Measurements from ENCODE around the gene ABCC4.

The ABCC4 gene

DNA sequence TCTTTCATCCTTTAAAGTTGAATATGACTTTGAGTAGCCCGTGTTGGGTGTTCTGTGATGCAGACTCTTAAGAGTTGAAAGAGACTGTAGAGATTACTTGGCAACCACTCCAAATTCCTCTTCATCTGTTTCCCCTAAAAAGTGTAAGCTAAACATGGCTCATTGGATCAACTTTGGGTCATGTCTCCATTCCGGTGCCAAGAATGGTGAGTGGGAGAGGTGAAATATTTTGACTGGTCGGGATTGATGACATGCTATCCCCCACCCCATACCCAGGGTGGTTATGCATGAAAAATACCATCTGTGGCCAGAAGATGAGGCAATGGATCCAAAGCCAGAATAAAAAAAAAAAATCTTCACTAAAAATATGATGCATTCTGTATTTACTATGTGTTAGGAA, 307.6 kb downstream of the ABCC4 start:
- no peak for DNase-seq
- no peak overlapping the region for H3K27ac ChIP-seq (ENCODE audit: insufficient read depth in 1 of 2, low read depth in 1 of 2, low read length in 2 of 2, poor library complexity in 1 of 2, severe bottlenecking in 2 of 2)
- no CpG with 5 or more reads among the region's 3 CpGs for WGBS (ENCODE audit: insufficient coverage)
- H3K27me3 ChIP-seq (replicated peaks in 2 of 5; ENCODE audit: control insufficient read depth in 4 of 5, insufficient read depth in 5 of 5, low read length in 4 of 5), result peaks cover 0 to 2% (median 0%) of the 10 kb centered on the region in 5 experiments
- H3K9me3 ChIP-seq (ENCODE audit: control extremely low read depth in 1 of 5, control insufficient read depth in 4 of 5, insufficient read depth in 2 of 5, low read depth in 1 of 5, low read length in 4 of 5), result no peaks in the 10 kb centered on the region
- H3K4me1 ChIP-seq (ENCODE audit: control extremely low read depth in 1 of 4, control insufficient read depth in 4 of 4, insufficient read depth in 4 of 4, low read length in 3 of 4), result no peaks in the 10 kb centered on the region
- H3K4me3 ChIP-seq (ENCODE audit: control insufficient read depth in 1 of 7, extremely low read depth in 1 of 7, insufficient read depth in 4 of 7, low read depth in 2 of 7, low read length in 6 of 7), result no peak overlapping the region
- POLR2A ChIA-PET, result interaction anchor here (0.6 kb wide), 1 partner anchor 1129 kb away, joined by 3 read pairs; no protein-coding TSS in a partner anchor
- CTCF ChIA-PET, result no interaction called here
- H3K36me3 ChIP-seq (ENCODE audit: control insufficient read depth in 4 of 4, insufficient read depth in 4 of 4, low read length in 3 of 4), result no peaks in the 10 kb centered on the region

DNA sequence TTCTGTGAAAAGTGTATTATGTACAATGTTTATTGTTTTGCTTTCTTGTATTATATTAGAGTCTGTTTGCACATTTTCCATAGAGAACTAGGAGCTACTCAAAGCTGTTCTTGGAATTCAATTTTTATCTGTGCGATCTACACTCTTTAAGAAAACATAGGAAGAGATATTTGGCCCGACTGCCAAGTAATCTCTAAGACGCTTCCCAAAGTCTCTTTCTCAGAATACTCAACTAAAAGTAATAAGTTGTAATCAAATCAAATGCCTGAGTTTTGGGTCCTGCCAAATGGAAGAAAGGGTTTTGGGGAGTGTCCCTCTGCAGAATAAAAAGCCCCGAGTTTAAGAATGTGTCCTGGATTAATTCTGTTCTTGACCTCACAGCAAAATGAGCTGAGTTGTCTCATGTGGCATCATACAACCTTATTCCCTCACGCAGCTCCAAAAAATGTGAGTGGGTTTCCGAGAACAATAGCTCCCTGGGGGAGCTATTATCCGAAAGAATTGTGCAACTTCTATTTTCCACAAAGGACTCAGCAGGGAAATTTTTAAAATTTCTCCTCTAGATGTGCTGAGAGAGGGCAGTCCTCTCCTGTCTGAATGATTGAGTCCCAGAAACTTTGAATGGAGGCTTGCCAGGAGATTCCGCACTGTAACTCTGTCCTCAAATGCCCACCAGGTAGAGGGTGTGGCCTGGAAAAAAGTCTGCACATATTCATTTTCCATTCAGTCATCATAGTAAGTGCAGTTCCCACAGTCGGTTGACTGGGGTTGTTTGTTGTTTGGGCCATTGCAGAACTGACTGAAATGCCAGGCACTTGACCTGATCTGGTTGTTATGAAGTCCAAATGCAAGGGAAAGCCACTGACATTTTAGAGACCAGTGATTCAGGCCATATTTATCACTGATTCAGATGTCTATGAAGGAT, 309.0 kb downstream of the ABCC4 start:
- WGBS (ENCODE audit: insufficient coverage), result 100% methylated on average over 5 of the region's 9 CpGs
- H3K9me3 ChIP-seq (ENCODE audit: control extremely low read depth in 1 of 5, control insufficient read depth in 4 of 5, insufficient read depth in 2 of 5, low read depth in 1 of 5, low read length in 4 of 5), result no peaks in the 10 kb centered on the region
- H3K4me3 ChIP-seq (ENCODE audit: control insufficient read depth in 1 of 7, extremely low read depth in 1 of 7, insufficient read depth in 4 of 7, low read depth in 2 of 7, low read length in 6 of 7), result no peak overlapping the region
- H3K4me1 ChIP-seq (ENCODE audit: control extremely low read depth in 1 of 4, control insufficient read depth in 4 of 4, insufficient read depth in 4 of 4, low read length in 3 of 4), result no peaks in the 10 kb centered on the region
- POLR2A ChIA-PET, result no interaction called here
- DNase-seq, result no peak
- H3K27ac ChIP-seq (ENCODE audit: insufficient read depth in 1 of 2, low read depth in 1 of 2, low read length in 2 of 2, poor library complexity in 1 of 2, severe bottlenecking in 2 of 2), result no peak overlapping the region
- no peaks in the 10 kb centered on the region for H3K36me3 ChIP-seq (ENCODE audit: control insufficient read depth in 4 of 4, insufficient read depth in 4 of 4, low read length in 3 of 4)
- CTCF ChIA-PET, result no interaction called here
- H3K27me3 ChIP-seq (replicated peaks in 2 of 5; ENCODE audit: control insufficient read depth in 4 of 5, insufficient read depth in 5 of 5, low read length in 4 of 5), result peaks cover 0 to 2% (median 0%) of the 10 kb centered on the region in 5 experiments

DNA sequence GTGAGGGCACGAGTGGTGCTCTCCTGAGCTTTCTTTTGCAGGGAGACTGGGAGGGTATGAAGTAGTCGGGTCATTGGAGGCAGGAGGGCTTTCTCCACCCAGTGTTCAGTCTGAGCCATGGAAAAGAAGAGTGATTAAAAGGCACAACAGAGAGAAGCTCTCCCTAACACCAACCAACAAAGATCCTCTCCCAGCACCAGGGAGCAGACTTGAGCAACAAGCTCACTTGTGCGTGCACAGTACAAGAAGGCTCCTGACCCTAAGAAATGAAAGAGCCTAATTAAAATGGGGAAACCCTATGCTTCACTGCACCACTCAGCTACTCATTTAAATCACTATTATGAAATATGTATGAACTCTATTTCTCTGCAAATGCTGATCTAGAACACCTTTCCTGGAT, 312.6 kb downstream of the ABCC4 start:
- H3K27ac ChIP-seq (ENCODE audit: insufficient read depth in 1 of 2, low read depth in 1 of 2, low read length in 2 of 2, poor library complexity in 1 of 2, severe bottlenecking in 2 of 2), result no peak overlapping the region
- peak in 2 of 3 donors; percentile 28 to 31 for DNase-seq
- peaks cover 0 to 2% (median 0%) of the 10 kb centered on the region in 5 experiments for H3K27me3 ChIP-seq (replicated peaks in 2 of 5; ENCODE audit: control insufficient read depth in 4 of 5, insufficient read depth in 5 of 5, low read length in 4 of 5)
- ChIA-PET CTCF (interaction anchor here (0.7 to 2.5 kb wide), 7 partner anchors 12 to 167 kb away, joined by 3 to 9 read pairs (median 3); no protein-coding TSS in a partner anchor), POLR2A (no interaction called here)
- WGBS (ENCODE audit: insufficient coverage), result 100% methylated on average over 2 of the region's 3 CpGs
- H3K36me3 ChIP-seq (ENCODE audit: control insufficient read depth in 4 of 4, insufficient read depth in 4 of 4, low read length in 3 of 4), result no peaks in the 10 kb centered on the region
- H3K9me3 ChIP-seq (ENCODE audit: control extremely low read depth in 1 of 5, control insufficient read depth in 4 of 5, insufficient read depth in 2 of 5, low read depth in 1 of 5, low read length in 4 of 5), result no peaks in the 10 kb centered on the region
- H3K4me1 ChIP-seq (ENCODE audit: control extremely low read depth in 1 of 4, control insufficient read depth in 4 of 4, insufficient read depth in 4 of 4, low read length in 3 of 4), result no peaks in the 10 kb centered on the region
- no peak overlapping the region for H3K4me3 ChIP-seq (ENCODE audit: control insufficient read depth in 1 of 7, extremely low read depth in 1 of 7, insufficient read depth in 4 of 7, low read depth in 2 of 7, low read length in 6 of 7)

DNA sequence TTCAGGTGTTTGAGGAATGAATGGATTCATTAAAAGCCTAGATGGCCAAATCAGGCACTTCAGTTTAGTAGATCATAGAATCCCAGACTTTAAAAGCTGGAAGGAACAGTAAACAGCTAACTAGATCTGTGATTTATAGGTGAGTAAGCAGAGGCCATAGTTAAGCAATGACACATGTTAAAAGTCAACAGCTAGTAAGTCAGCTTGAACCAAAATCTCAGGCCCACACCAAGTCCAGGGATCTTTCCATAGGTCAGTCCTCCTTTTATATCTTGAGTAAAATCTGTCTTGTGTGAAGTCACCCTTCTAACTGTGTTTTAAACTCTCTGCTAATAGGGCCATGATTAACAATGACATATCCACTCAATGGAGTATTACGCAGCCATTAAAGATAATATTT, 313.4 kb downstream of the ABCC4 start:
- Histone ChIP-seq H3K4me1 (ENCODE audit: control extremely low read depth in 1 of 4, control insufficient read depth in 4 of 4, insufficient read depth in 4 of 4, low read length in 3 of 4) (no peaks in the 10 kb centered on the region), H3K27me3 (replicated peaks in 2 of 5; ENCODE audit: control insufficient read depth in 4 of 5, insufficient read depth in 5 of 5, low read length in 4 of 5) (peaks cover 0 to 2% (median 0%) of the 10 kb centered on the region in 5 experiments), H3K9me3 (ENCODE audit: control extremely low read depth in 1 of 5, control insufficient read depth in 4 of 5, insufficient read depth in 2 of 5, low read depth in 1 of 5, low read length in 4 of 5) (no peaks in the 10 kb centered on the region), H3K27ac (ENCODE audit: insufficient read depth in 1 of 2, low read depth in 1 of 2, low read length in 2 of 2, poor library complexity in 1 of 2, severe bottlenecking in 2 of 2) (no peak overlapping the region), H3K4me3 (ENCODE audit: control insufficient read depth in 1 of 7, extremely low read depth in 1 of 7, insufficient read depth in 4 of 7, low read depth in 2 of 7, low read length in 6 of 7) (no peak overlapping the region), H3K36me3 (ENCODE audit: control insufficient read depth in 4 of 4, insufficient read depth in 4 of 4, low read length in 3 of 4) (no peaks in the 10 kb centered on the region)
- no CpG with 5 or more reads among the region's 1 CpG for WGBS (ENCODE audit: insufficient coverage)
- POLR2A ChIA-PET, result no interaction called here
- CTCF ChIA-PET, result interaction anchor here (0.7 to 2.5 kb wide), 6 partner anchors 13 to 168 kb away, joined by 3 to 9 read pairs (median 3); no protein-coding TSS in a partner anchor
- no peak for DNase-seq

DNA sequence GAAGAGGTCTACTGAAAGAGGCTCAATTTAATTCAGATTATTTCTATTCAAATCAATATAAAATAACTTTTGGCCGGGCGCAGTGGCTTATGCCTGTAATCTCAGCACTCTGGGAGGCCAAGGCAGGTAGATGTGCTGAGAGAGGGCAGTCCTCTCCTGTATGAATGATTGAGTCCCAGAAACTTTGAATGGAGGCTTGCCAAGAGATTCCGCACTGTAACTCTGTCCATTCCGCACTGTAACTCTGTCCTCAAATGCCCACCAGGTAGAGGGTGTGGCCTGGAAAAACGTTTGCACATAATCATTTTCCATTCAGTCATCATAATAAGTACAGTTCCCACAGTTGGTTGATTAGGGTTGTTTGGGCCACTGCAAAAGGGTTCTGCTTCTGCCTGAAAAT, 314.2 kb downstream of the ABCC4 start:
- ChIA-PET CTCF (interaction anchor here (0.6 to 1.5 kb wide), 2 partner anchors 78 to 127 kb away, joined by 3 read pairs; no protein-coding TSS in a partner anchor), POLR2A (no interaction called here)
- no peak overlapping the region for H3K27ac ChIP-seq (ENCODE audit: insufficient read depth in 1 of 2, low read depth in 1 of 2, low read length in 2 of 2, poor library complexity in 1 of 2, severe bottlenecking in 2 of 2)
- no peaks in the 10 kb centered on the region for H3K36me3 ChIP-seq (ENCODE audit: control insufficient read depth in 4 of 4, insufficient read depth in 4 of 4, low read length in 3 of 4)
- no peaks in the 10 kb centered on the region for H3K4me1 ChIP-seq (ENCODE audit: control extremely low read depth in 1 of 4, control insufficient read depth in 4 of 4, insufficient read depth in 4 of 4, low read length in 3 of 4)
- no peak overlapping the region for H3K4me3 ChIP-seq (ENCODE audit: control insufficient read depth in 1 of 7, extremely low read depth in 1 of 7, insufficient read depth in 4 of 7, low read depth in 2 of 7, low read length in 6 of 7)
- H3K9me3 ChIP-seq (ENCODE audit: control extremely low read depth in 1 of 5, control insufficient read depth in 4 of 5, insufficient read depth in 2 of 5, low read depth in 1 of 5, low read length in 4 of 5), result no peaks in the 10 kb centered on the region
- no peak for DNase-seq
- peaks cover 0 to 2% (median 0%) of the 10 kb centered on the region in 5 experiments for H3K27me3 ChIP-seq (replicated peaks in 2 of 5; ENCODE audit: control insufficient read depth in 4 of 5, insufficient read depth in 5 of 5, low read length in 4 of 5)
- WGBS (ENCODE audit: insufficient coverage), result 96% methylated on average over 5 of the region's 5 CpGs

DNA sequence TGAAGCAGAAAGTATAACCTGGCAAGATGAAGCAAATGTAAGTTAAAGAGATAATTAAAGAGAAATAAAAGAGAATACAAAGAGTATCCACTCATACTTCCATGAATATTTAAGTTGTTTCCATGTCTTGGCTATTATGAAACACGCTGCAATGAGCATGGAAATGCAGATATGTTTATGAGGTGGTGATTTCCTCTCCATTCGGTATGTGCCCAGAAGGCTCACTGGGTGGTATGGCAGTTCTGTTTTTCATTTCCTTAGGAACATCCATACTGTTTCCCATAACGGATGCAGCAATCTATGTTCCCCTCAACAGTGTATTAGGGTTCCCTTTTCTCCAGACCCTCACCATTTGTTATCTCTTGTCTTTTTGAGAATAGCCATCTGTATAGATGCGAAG, 316.3 kb downstream of the ABCC4 start:
- WGBS (ENCODE audit: insufficient coverage), result 90% methylated on average over 2 of the region's 4 CpGs
- no peak for DNase-seq
- ChIA-PET CTCF (no interaction called here), POLR2A (no interaction called here)
- no peaks in the 10 kb centered on the region for H3K36me3 ChIP-seq (ENCODE audit: control insufficient read depth in 4 of 4, insufficient read depth in 4 of 4, low read length in 3 of 4)
- H3K27me3 ChIP-seq (replicated peaks in 2 of 5; ENCODE audit: control insufficient read depth in 4 of 5, insufficient read depth in 5 of 5, low read length in 4 of 5), result peaks cover 0 to 2% (median 0%) of the 10 kb centered on the region in 5 experiments
- H3K27ac ChIP-seq (ENCODE audit: insufficient read depth in 1 of 2, low read depth in 1 of 2, low read length in 2 of 2, poor library complexity in 1 of 2, severe bottlenecking in 2 of 2), result no peak overlapping the region
- H3K9me3 ChIP-seq (ENCODE audit: control extremely low read depth in 1 of 5, control insufficient read depth in 4 of 5, insufficient read depth in 2 of 5, low read depth in 1 of 5, low read length in 4 of 5), result no peaks in the 10 kb centered on the region
- H3K4me1 ChIP-seq (ENCODE audit: control extremely low read depth in 1 of 4, control insufficient read depth in 4 of 4, insufficient read depth in 4 of 4, low read length in 3 of 4), result no peaks in the 10 kb centered on the region
- H3K4me3 ChIP-seq (ENCODE audit: control insufficient read depth in 1 of 7, extremely low read depth in 1 of 7, insufficient read depth in 4 of 7, low read depth in 2 of 7, low read length in 6 of 7), result no peak overlapping the region

DNA sequence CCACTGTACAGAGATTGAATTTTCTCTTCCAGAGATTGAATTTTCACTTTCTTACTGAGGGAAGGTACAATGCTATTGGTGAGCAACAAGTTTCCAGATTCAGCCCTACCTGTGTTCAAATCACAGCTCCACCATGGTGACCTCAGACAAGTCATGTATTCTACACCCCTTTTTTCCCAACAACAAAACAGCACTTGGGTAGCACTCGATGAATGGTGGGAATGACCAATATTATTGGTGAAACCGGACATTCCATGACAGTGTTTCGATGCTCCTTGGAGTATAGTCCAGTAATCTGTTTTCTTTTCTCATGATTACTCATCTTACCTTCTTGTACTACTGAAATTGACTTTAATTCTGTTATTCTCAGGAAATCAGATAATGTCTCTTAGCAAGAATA, 322.7 kb downstream of the ABCC4 start:
- Histone ChIP-seq H3K4me3 (ENCODE audit: control insufficient read depth in 1 of 7, extremely low read depth in 1 of 7, insufficient read depth in 4 of 7, low read depth in 2 of 7, low read length in 6 of 7) (no peak overlapping the region), H3K27ac (ENCODE audit: insufficient read depth in 1 of 2, low read depth in 1 of 2, low read length in 2 of 2, poor library complexity in 1 of 2, severe bottlenecking in 2 of 2) (no peak overlapping the region), H3K4me1 (ENCODE audit: control extremely low read depth in 1 of 4, control insufficient read depth in 4 of 4, insufficient read depth in 4 of 4, low read length in 3 of 4) (no peaks in the 10 kb centered on the region), H3K36me3 (ENCODE audit: control insufficient read depth in 4 of 4, insufficient read depth in 4 of 4, low read length in 3 of 4) (no peaks in the 10 kb centered on the region), H3K27me3 (replicated peaks in 2 of 5; ENCODE audit: control insufficient read depth in 4 of 5, insufficient read depth in 5 of 5, low read length in 4 of 5) (peaks cover 0 to 2% (median 0%) of the 10 kb centered on the region in 5 experiments), H3K9me3 (ENCODE audit: control extremely low read depth in 1 of 5, control insufficient read depth in 4 of 5, insufficient read depth in 2 of 5, low read depth in 1 of 5, low read length in 4 of 5) (peaks cover 0 to 2% (median 0%) of the 10 kb centered on the region in 5 experiments)
- WGBS (ENCODE audit: insufficient coverage), result 94% methylated on average over 3 of the region's 3 CpGs
- CTCF ChIA-PET, result no interaction called here
- DNase-seq, result no peak
- POLR2A ChIA-PET, result no interaction called here
